Ovary (tissue), 9 donors: Measurements from ENCODE around the gene CASKIN2. TPM values are rescaled to one million over a fixed set of nuclear protein-coding genes. Genes with fewer than 3 reads are reported as not detected.

Source experiments
- DNase-seq, 5 donors: peaks; one replicate each; pipeline ENCODE4 v3.0.0-alpha.2; 2019 to 2020
- H3K27ac ChIP-seq, 2 donors: fragments of 200-600 bp; one replicate each; pipeline versions ENCODE4 v1.5.1 to v1.8.0; 2019 to 2022
- H3K27me3 ChIP-seq: fragments of 200-600 bp; one replicate; pipeline ENCODE4 v1.8.0; 2022
- H3K36me3 ChIP-seq: fragments of 200-600 bp; sonication (generic); one replicate; pipeline ENCODE4 v1.5.1; 2019
- H3K4me1 ChIP-seq: one replicate; pipeline ENCODE4 v1.8.1; 2013; ENCODE audit warnings: mild to moderate bottlenecking, moderate library complexity; ENCODE audit not compliant: insufficient read depth
- H3K4me3 ChIP-seq: fragments of 200-600 bp; sonication (generic); one replicate; pipeline ENCODE4 v1.5.1; 2017
- H3K9me3 ChIP-seq, 2 donors: fragments of 200-600 bp in 1 of 2; sonication (generic) in 1 of 2; one replicate each; pipeline versions ENCODE4 v1.5.1 to v1.8.1; 2013 to 2019; ENCODE audit warnings: mild to moderate bottlenecking in 1 of 2, moderate library complexity in 1 of 2
- EP300 ChIP-seq: sonication (generic); formaldehyde crosslinking; IDR thresholded peaks from one replicate; pipeline ENCODE4 v1.6.1; 2017; ENCODE audit warnings: antibody characterized with exemption
- POLR2A ChIP-seq: fragments of 450-650 bp; IDR thresholded peaks from one replicate; pipeline ENCODE4 v1.6.1; 2017; ENCODE audit warnings: antibody characterized with exemption, mild to moderate bottlenecking, moderate library complexity
- WGBS, 3 donors: extraction: QIAGEN DNeasy Blood & Tissue Kit in 1 of 3; methylation state at CpG; one replicate each; pipeline versions ENCODE4 v1.1.5 to v1.1.7; 2013 to 2017; 5-methylcytosine and 5-hydroxymethylcytosine counted together
- intact Hi-C, 4 donors: fragments of 100-400 bp; cut with DNase I; formaldehyde crosslinking; loops; one replicate each; pipeline versions ENCODE4 v1.11.0 to v1.15.1; 2022 to 2023
- polyA plus RNA-seq, 2 donors: library from polyadenylated mRNA; stranded (reverse); fragments of 200-250 nt in 1 of 2; fragments of 350-450 nt in 1 of 2; fragmentation: Illumina TruSeq in 1 of 2; extraction: RNeasy Lipid Tissue Mini Kit (QIAGEN cat#74804) in 1 of 2; gene quantifications; one replicate each; pipeline ENCODE4 v1.2.3, GENCODE V29; 2013 to 2014
- total RNA-seq, 7 donors: library from RNA; depleted of rRNA in 2 of 7; stranded (reverse); fragments of >200 nt in 2 of 7; fragmentation: NEBNext Ultra II Directional in 3 of 7; extraction: Animal tissue kit (Norgen Biotek cat#: 25700) in 3 of 7; gene quantifications; one replicate each; pipeline versions ENCODE4 v1.1.0 to v1.2.4, GENCODE V29; 2016 to 2023
- TF ChIP-seq, protein P1 (sequence below), 3 donors: fragments of 450-650 bp in 2 of 3; fragments of 200-600 bp in 1 of 3; IDR thresholded peaks; one replicate each; pipeline versions ENCODE4 v1.5.1 to v1.8.0; 2016 to 2022; ENCODE audit warnings: antibody characterized with exemption in 3 of 3, mild to moderate bottlenecking in 1 of 3
- donor health status: DM: no; HTN: no; CAD: no; lungs with moderate emphysema.
- donor health status: DM: no; HTN: no; CAD: no.
- donor health status: Bipolar disorder and iron deficiency.
- donor health status: DM: yes; HTN: yes; CAD: no.
- donor health status: DM: no; HTN: no; CAD: no.
- donor health status: DM: yes; HTN: yes; CAD: no.

CASKIN2 gene
- total and polyA plus RNA-seq, 9 donors: 9.1 to 58.7 (median 36.8) TPM

- H3K9me3 ChIP-seq: no peaks in the 10 kb centered on the region
- H3K4me1 ChIP-seq: no peaks in the 10 kb centered on the region
- TF ChIP-seq POLR2A (no peak), EP300 (no peak)
- TF ChIP-seq, protein P1, sequence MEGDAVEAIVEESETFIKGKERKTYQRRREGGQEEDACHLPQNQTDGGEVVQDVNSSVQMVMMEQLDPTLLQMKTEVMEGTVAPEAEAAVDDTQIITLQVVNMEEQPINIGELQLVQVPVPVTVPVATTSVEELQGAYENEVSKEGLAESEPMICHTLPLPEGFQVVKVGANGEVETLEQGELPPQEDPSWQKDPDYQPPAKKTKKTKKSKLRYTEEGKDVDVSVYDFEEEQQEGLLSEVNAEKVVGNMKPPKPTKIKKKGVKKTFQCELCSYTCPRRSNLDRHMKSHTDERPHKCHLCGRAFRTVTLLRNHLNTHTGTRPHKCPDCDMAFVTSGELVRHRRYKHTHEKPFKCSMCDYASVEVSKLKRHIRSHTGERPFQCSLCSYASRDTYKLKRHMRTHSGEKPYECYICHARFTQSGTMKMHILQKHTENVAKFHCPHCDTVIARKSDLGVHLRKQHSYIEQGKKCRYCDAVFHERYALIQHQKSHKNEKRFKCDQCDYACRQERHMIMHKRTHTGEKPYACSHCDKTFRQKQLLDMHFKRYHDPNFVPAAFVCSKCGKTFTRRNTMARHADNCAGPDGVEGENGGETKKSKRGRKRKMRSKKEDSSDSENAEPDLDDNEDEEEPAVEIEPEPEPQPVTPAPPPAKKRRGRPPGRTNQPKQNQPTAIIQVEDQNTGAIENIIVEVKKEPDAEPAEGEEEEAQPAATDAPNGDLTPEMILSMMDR (IDR thresholded peaks at IDR 0.05): no peak
- intact Hi-C loops: loop anchor here in 1 of 4 donors (5.0 kb wide), 1 partner anchor 46 kb away; no protein-coding TSS in a partner anchor
- 84 to 87% (median 86%) methylated on average over 10 of the region's 10 CpGs for WGBS, 3 donors
- H3K4me3 ChIP-seq: no peak overlapping the region
- no peaks in the 10 kb centered on the region for H3K27me3 ChIP-seq
- no peak for DNase-seq
- no peak overlapping the region for H3K27ac ChIP-seq
- H3K36me3 ChIP-seq: no peaks in the 10 kb centered on the region
These were observed 21.0 kb upstream of the CASKIN2 start for GRCh38 chr17:75536366-75536765.

- Histone ChIP-seq H3K27ac (no peak overlapping the region), H3K9me3 (no peaks in the 10 kb centered on the region), H3K27me3 (no peaks in the 10 kb centered on the region), H3K36me3 (no peaks in the 10 kb centered on the region), H3K4me1 (no peaks in the 10 kb centered on the region), H3K4me3 (no peak overlapping the region)
- TF ChIP-seq, protein P1 (IDR thresholded peaks at IDR 0.05): no peak
- no peak for TF ChIP-seq EP300
- TF ChIP-seq POLR2A: no peak
- DNase-seq: no peak
- intact Hi-C loops: loop anchor here in 1 of 4 donors (5.0 kb wide), 1 partner anchor 46 kb away; no protein-coding TSS in a partner anchor
- 91 to 94% (median 94%) methylated on average over 8 of the region's 8 CpGs for WGBS, 3 donors
These were observed 20.5 kb upstream of the CASKIN2 start for GRCh38 chr17:75535871-75536270.

DNA sequence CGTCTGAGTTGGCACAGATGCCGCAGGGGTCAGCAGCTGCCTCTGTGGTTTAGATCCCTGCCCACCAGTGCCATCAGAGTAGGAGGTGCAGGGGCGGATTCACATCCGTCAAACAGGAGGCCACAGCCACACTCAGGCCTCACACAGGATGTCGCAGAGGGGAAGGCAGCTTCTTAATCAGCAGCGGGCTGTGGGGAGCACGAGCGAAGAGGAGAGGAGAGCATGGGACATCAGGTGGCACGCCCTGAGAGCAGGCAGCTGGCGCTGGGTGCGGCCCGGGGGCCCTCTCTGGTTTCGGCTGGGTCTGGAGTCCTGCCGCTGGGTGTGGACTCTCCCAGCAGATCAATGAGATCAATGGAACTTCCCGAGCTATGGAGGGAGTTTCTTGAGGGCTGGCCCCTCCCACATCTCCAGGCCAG, 19.8 kb upstream of the CASKIN2 start:
- no peaks in the 10 kb centered on the region for H3K36me3 ChIP-seq
- TF ChIP-seq, protein P1 (IDR thresholded peaks at IDR 0.05): no peak
- TF ChIP-seq EP300: no peak
- no peak for TF ChIP-seq POLR2A
- no peaks in the 10 kb centered on the region for H3K27me3 ChIP-seq
- 87 to 88% (median 87%) methylated on average over 15 of the region's 15 CpGs for WGBS, 3 donors
- H3K27ac ChIP-seq: no peak overlapping the region
- DNase-seq: no peak
- no peak overlapping the region for H3K4me3 ChIP-seq
- H3K4me1 ChIP-seq: no peaks in the 10 kb centered on the region
- no peaks in the 10 kb centered on the region for H3K9me3 ChIP-seq
- intact Hi-C loops: loop anchor here in 1 of 4 donors (5.0 kb wide), 1 partner anchor 47 kb away; no protein-coding TSS in a partner anchor

- no peak overlapping the region for H3K4me3 ChIP-seq
- TF ChIP-seq POLR2A (no peak), EP300 (no peak)
- intact Hi-C loops: no loop called here
- 90 to 93% (median 90%) methylated on average over 7 of the region's 7 CpGs for WGBS, 3 donors
- no peaks in the 10 kb centered on the region for H3K36me3 ChIP-seq
- H3K9me3 ChIP-seq: no peaks in the 10 kb centered on the region
- H3K27ac ChIP-seq: no peak overlapping the region
- no peaks in the 10 kb centered on the region for H3K27me3 ChIP-seq
- H3K4me1 ChIP-seq: no peaks in the 10 kb centered on the region
- no peak for DNase-seq
These were observed 16.4 kb upstream of the CASKIN2 start for GRCh38 chr17:75531721-75532072.

GRCh38 chr17:75530837-75531720, 15.7 kb upstream of the CASKIN2 start:
- Histone ChIP-seq H3K9me3 (no peaks in the 10 kb centered on the region), H3K4me1 (no peaks in the 10 kb centered on the region), H3K36me3 (no peaks in the 10 kb centered on the region), H3K27ac (no peak overlapping the region), H3K4me3 (no peak overlapping the region), H3K27me3 (no peaks in the 10 kb centered on the region)
- intact Hi-C loops: no loop called here
- WGBS, 3 donors: 82 to 85% (median 82%) methylated on average over 19 of the region's 19 CpGs
- no peak for DNase-seq
- TF ChIP-seq, protein P1 (IDR thresholded peaks at IDR 0.05): no peak
